Thymus (tissue), 11 donors: ENCODE data around the gene HDGFL3. TPM values are rescaled to one million over a fixed set of nuclear protein-coding genes. Genes with fewer than 3 reads are reported as not detected.

Experiments used
- DNase-seq, 9 donors: peaks; one replicate each; pipeline ENCODE4 v3.0.0-alpha.2; 2013; ENCODE audit warnings: low spot score in 9 of 9, low read depth in 6 of 9, missing footprints in 1 of 9
- H3K27ac ChIP-seq, 2 donors: one replicate each; pipeline ENCODE4 v1.5.1; 2013; ENCODE audit warnings: control low read depth in 1 of 2, low read depth in 1 of 2, low read length in 1 of 2, mild to moderate bottlenecking in 1 of 2, moderate library complexity in 1 of 2
- H3K27me3 ChIP-seq, 2 donors: one replicate each; pipeline ENCODE4 v1.5.1; 2013; ENCODE audit warnings: low read length in 1 of 2; ENCODE audit not compliant: control insufficient read depth in 2 of 2, insufficient read depth in 1 of 2
- H3K36me3 ChIP-seq, 2 donors: one replicate each; pipeline ENCODE4 v1.5.1; 2013; ENCODE audit warnings: low read length in 1 of 2, mild to moderate bottlenecking in 1 of 2, moderate library complexity in 1 of 2; ENCODE audit not compliant: control insufficient read depth in 2 of 2, insufficient read depth in 2 of 2
- H3K4me1 ChIP-seq, 2 donors: one replicate each; pipeline ENCODE4 v1.5.1; 2013; ENCODE audit warnings: low read length in 2 of 2; ENCODE audit not compliant: control insufficient read depth in 2 of 2, insufficient read depth in 2 of 2
- H3K4me3 ChIP-seq, 2 donors: one replicate each; pipeline ENCODE4 v1.5.1; 2013; ENCODE audit warnings: low read length in 2 of 2, control low read depth in 1 of 2, mild to moderate bottlenecking in 1 of 2
- H3K9me3 ChIP-seq, 2 donors: one replicate each; pipeline ENCODE4 v1.5.1; 2013; ENCODE audit warnings: low read length in 1 of 2, mild to moderate bottlenecking in 1 of 2; ENCODE audit not compliant: control insufficient read depth in 2 of 2, insufficient read depth in 1 of 2
- WGBS: extraction: QIAGEN DNeasy Blood & Tissue Kit; methylation state at CpG from one replicate; pipeline ENCODE4 v1.1.7; 2013; 5-methylcytosine and 5-hydroxymethylcytosine counted together
- polyA plus RNA-seq: library from polyadenylated mRNA; stranded (reverse); fragments of 200-250 nt; gene quantifications from one replicate; pipeline ENCODE4 v1.2.3, GENCODE V29; 2013
- total RNA-seq: library from RNA; stranded (reverse); fragments of 120-200 nt; gene quantifications from one replicate; pipeline ENCODE4 v1.2.4, GENCODE V29; 2013
- donor health status: healthy.

The HDGFL3 gene
- total and polyA plus RNA-seq, 2 donors = 20.9 to 43.1 TPM

- Histone ChIP-seq H3K4me1 (peaks cover 6 to 8% of the 10 kb centered on the region in 2 donors), H3K27me3 (peaks cover 2 to 14% of the 10 kb centered on the region in 2 donors), H3K36me3 (no peaks in the 10 kb centered on the region), H3K9me3 (no peaks in the 10 kb centered on the region), H3K4me3 (no peak overlapping the region), H3K27ac (no peak overlapping the region)
- no peak for DNase-seq
- WGBS = 96% methylated on average over 4 of the region's 4 CpGs
Observed at GRCh38 chr15:83203543-83203942, 4.1 kb downstream of the HDGFL3 start.

- no peaks in the 10 kb centered on the region for H3K27me3 ChIP-seq
- H3K36me3 ChIP-seq = no peaks in the 10 kb centered on the region
- H3K4me1 ChIP-seq = no peaks in the 10 kb centered on the region
- H3K4me3 ChIP-seq = no peak overlapping the region
- H3K27ac ChIP-seq = no peak overlapping the region
- DNase-seq = no peak
- H3K9me3 ChIP-seq = no peaks in the 10 kb centered on the region
Observed at GRCh38 chr15:83200589-83200988, 7.0 kb downstream of the HDGFL3 start.

GRCh38 chr15:83200162-83200561 is 7.5 kb downstream of the HDGFL3 start:
- H3K4me3 ChIP-seq = no peak overlapping the region
- no peaks in the 10 kb centered on the region for H3K9me3 ChIP-seq
- H3K36me3 ChIP-seq = no peaks in the 10 kb centered on the region
- DNase-seq = peak in 1 of 9 donors; percentile 22
- H3K27ac ChIP-seq = no peak overlapping the region
- no peaks in the 10 kb centered on the region for H3K4me1 ChIP-seq
- H3K27me3 ChIP-seq = no peaks in the 10 kb centered on the region
- 90% methylated on average over 7 of the region's 7 CpGs for WGBS

GRCh38 chr15:83199288-83199687 is 8.3 kb downstream of the HDGFL3 start:
- Histone ChIP-seq H3K27ac (no peak overlapping the region), H3K27me3 (no peaks in the 10 kb centered on the region), H3K9me3 (no peaks in the 10 kb centered on the region), H3K36me3 (no peaks in the 10 kb centered on the region), H3K4me3 (no peak overlapping the region), H3K4me1 (no peaks in the 10 kb centered on the region)
- DNase-seq = no peak
- WGBS = 90% methylated on average over 1 of the region's 1 CpG

- no peak for DNase-seq
- H3K4me3 ChIP-seq = no peak overlapping the region
- no peaks in the 10 kb centered on the region for H3K9me3 ChIP-seq
- H3K36me3 ChIP-seq = no peaks in the 10 kb centered on the region
- no peaks in the 10 kb centered on the region for H3K27me3 ChIP-seq
- no peaks in the 10 kb centered on the region for H3K4me1 ChIP-seq
- no peak overlapping the region for H3K27ac ChIP-seq
- 97% methylated on average over 3 of the region's 3 CpGs for WGBS
Observed at GRCh38 chr15:83198476-83198875, 9.1 kb downstream of the HDGFL3 start.

GRCh38 chr15:83194528-83194927 is 13.1 kb downstream of the HDGFL3 start:
- no peak overlapping the region for H3K27ac ChIP-seq
- no peaks in the 10 kb centered on the region for H3K36me3 ChIP-seq
- no peak overlapping the region for H3K4me3 ChIP-seq
- 88% methylated on average over 2 of the region's 2 CpGs for WGBS
- H3K4me1 ChIP-seq = no peaks in the 10 kb centered on the region
- no peaks in the 10 kb centered on the region for H3K9me3 ChIP-seq
- no peak for DNase-seq
- H3K27me3 ChIP-seq = no peaks in the 10 kb centered on the region

GRCh38 chr15:83193721-83194120 is 13.9 kb downstream of the HDGFL3 start:
- Histone ChIP-seq H3K27me3 (no peaks in the 10 kb centered on the region), H3K4me3 (no peak overlapping the region), H3K27ac (no peak overlapping the region), H3K36me3 (no peaks in the 10 kb centered on the region), H3K9me3 (no peaks in the 10 kb centered on the region), H3K4me1 (no peaks in the 10 kb centered on the region)
- WGBS = 95% methylated on average over 2 of the region's 2 CpGs
- DNase-seq = no peak

GRCh38 chr15:83192742-83193141 is 14.9 kb downstream of the HDGFL3 start:
- no peak overlapping the region for H3K4me3 ChIP-seq
- no peak overlapping the region for H3K27ac ChIP-seq
- WGBS = 98% methylated on average over 2 of the region's 2 CpGs
- DNase-seq = no peak
- H3K27me3 ChIP-seq = no peaks in the 10 kb centered on the region
- H3K36me3 ChIP-seq = no peaks in the 10 kb centered on the region
- H3K4me1 ChIP-seq = no peaks in the 10 kb centered on the region
- no peaks in the 10 kb centered on the region for H3K9me3 ChIP-seq

GRCh38 chr15:83190450-83190849 is 17.2 kb downstream of the HDGFL3 start:
- WGBS = 94% methylated on average over 1 of the region's 1 CpG
- H3K27ac ChIP-seq = no peak overlapping the region
- DNase-seq = no peak
- H3K4me1 ChIP-seq = no peaks in the 10 kb centered on the region
- H3K27me3 ChIP-seq = no peaks in the 10 kb centered on the region
- H3K4me3 ChIP-seq = no peak overlapping the region
- H3K9me3 ChIP-seq = no peaks in the 10 kb centered on the region
- H3K36me3 ChIP-seq = no peaks in the 10 kb centered on the region

- Histone ChIP-seq H3K4me3 (no peak overlapping the region), H3K4me1 (no peaks in the 10 kb centered on the region), H3K27ac (no peak overlapping the region), H3K9me3 (no peaks in the 10 kb centered on the region), H3K36me3 (no peaks in the 10 kb centered on the region), H3K27me3 (no peaks in the 10 kb centered on the region)
- no peak for DNase-seq
- WGBS = 98% methylated on average over 3 of the region's 3 CpGs
Observed at GRCh38 chr15:83185561-83185960, 22.1 kb downstream of the HDGFL3 start.
